ENCODE data around the gene PFKL.

Gene PFKL

DNA sequence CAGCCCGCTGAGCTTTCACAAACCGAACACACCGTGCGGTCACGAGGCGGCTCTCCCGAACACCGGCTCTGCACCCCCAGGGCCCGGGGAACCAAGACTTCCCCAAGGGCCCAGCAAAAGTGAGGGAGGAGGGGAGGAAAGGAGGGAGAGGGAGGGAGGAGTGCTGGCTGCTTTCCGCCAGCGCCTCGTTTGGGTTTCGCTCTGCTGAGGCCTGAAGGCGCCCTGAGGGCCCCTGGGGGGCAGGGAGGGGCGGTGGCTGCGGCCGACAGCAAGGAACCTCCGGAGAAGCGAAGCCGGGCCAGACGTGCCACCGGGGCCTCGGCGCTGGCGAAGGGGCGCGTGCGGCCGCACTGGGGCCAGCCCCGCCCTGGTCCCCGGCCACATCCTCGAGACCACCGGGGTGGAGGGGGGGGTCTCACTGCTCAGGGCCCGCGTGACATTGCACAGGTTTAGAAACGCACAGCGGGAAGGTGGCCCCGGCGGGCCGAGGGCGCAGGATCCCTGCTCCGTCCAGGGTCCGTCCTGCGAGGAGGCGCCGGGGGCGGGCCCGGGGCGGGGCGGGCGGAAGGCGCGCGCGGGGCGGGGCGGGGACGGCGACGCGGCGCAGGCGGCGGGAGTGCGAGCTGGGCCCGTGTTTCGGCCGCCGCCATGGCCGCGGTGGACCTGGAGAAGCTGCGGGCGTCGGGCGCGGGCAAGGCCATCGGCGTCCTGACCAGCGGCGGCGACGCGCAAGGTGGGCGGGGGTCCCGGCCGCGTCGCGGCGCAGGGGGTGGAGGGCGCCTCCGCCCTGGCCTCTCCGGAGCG, at the start of gene PFKL:
Gene PFKL, plus strand, starts transcription at position 596 of the 804 bp plus-strand sequence. Its CDS starts 53 bp downstream, at position 649.
- DNase-seq (ENCODE audit: low read depth, low spot score): no peak

DNA sequence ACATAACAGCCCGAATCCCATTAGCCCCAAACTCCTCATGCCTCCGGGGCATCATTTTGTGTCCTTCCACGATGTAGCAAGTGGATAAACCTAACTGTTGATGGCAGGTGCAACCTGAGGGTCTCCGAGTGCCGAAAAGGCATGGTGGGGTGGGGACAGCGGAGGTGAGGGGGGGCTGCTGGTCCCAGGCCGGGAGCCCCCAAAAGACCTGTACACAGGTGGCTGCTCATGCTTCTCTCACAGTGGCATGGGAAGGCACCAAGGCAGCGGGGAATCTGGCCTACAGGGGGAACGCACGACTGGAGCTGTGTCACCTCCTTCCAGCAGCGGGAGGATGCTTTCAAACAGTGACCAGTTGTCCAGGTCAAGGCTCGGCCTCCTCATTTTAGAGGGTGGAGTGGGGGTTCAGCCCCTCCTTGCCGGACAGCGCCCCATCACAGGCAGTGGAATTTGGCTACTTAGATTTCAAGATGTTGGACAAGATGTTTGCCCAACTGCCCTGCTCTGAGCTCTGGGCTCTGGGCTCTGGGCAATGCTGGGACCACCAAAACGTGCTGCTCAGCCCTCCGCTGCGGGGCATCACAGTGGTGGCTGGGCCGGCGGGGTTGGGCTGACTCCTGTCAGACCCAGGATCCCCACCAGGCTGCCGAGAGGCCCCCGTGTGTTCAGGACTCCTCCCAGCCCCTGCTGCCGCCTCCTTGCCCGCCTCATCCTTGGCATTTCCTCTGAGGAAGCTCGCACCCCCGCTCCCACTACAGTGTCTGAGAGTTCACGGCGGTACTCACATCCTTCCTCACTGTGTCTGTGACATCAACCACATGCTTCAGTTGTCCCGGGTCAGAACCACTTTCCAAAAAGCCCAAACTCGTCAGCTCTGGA, 45.8 kb upstream of the PFKL start:
- DNase-seq (ENCODE audit: low read depth, low spot score): no peak

DNA sequence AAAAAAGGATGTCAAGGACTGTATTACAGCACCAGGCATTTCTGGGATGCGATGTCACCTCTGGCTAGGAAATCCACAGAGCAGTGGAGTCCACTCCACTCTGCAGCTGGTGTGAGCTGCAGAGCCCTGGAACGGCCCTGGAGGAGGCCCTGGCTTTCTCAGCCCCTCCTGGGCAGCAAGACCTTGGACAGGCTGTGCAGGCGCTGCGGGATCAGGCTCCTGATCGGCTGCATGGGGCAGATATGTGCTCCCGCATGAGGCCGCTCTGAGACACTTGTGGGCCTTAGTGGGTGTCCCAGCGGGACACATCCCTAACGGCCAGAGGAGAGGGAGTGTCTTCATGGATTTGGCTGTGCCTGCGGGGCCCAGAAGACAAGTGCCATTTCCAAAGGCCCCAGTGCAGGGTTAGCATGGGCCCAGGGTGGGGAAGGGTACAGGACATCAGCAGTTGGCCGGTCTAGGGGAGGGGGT, 44.3 kb upstream of the PFKL start:
- no peak for DNase-seq (ENCODE audit: low read depth, low spot score)

DNA sequence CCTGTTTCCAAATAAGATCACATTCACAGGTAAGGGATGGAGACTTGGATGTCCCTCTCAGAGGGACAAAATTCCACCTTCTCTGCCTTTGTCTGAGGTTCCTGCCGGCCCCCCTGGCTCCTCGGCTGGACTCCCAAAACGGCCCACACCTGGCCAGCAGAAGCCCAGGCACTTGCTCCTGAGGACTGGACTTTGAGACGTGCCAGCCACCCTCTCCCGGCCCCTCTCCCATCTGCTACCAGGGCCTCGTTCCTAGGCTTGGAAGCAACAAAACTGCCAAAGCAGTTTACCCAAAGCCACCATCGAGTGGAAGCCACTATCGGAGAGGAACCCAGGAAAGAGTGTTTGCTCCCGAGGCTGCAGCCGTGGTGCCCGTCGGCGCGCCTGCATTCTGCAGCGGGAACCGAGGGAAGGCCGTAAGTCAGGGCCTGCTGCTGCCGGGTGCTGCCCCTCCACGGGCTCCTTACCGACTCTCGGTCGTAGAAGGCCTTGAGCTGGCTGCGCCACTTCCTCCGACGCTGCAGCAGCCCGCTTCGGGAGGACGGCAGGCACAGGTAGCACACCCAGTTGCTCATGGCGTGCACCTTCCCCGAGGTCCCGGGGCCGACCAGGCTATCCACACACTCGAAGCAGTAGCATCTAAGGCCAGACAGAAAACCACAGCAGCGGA, 41.7 kb upstream of the PFKL start:
- DNase-seq (ENCODE audit: low read depth, low spot score): no peak

DNA sequence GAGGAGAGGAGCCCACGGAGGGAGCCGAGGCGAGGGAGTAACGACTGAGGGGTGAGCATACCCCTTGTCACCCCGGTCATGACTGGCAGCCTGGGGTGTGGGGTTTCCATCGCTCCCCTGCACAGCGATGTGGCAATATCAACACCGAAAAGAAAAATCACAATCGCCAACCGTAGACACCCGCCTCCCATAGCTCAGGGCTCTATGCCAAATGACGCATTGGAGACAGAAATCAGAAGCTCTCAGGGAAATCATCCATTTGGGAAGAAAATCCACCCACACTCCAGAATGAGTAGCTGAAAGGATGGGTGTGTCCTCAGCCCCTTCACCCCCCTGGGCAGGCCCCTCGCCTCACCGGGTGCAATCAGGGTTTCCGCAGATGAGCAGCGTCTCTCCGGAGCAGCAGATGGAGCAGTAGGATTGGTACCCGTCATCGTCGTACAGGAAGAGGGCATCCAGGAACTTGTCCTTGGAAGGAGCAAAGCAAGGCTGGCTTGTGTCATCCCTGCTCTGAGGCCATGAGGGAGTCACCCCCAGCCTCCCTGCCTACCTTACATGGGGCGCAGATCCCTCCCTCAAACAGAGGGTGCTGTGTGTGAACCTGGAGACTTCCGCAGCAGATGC, 40.7 kb upstream of the PFKL start:
- no peak for DNase-seq (ENCODE audit: low read depth, low spot score)

DNA sequence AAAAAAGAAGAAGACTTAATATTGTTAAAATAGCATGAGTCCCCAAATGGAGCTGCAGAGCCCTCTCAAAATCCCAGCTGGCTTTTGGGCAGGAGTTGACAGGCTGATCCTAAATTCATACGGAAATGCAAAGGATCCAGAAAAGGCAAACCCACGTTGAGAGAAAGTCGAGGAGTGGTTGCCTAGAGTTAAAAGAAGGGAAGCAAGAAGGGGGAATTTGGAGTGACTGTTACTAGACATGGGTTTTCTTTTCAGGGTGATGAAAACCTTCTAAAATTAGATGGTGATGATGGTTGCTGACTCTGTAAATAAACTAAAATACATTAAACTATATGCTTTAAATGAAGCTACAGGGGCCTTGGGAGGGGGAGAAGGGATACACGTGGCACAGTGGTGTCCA, 39.8 kb upstream of the PFKL start:
- DNase-seq (ENCODE audit: low read depth, low spot score): no peak

DNA sequence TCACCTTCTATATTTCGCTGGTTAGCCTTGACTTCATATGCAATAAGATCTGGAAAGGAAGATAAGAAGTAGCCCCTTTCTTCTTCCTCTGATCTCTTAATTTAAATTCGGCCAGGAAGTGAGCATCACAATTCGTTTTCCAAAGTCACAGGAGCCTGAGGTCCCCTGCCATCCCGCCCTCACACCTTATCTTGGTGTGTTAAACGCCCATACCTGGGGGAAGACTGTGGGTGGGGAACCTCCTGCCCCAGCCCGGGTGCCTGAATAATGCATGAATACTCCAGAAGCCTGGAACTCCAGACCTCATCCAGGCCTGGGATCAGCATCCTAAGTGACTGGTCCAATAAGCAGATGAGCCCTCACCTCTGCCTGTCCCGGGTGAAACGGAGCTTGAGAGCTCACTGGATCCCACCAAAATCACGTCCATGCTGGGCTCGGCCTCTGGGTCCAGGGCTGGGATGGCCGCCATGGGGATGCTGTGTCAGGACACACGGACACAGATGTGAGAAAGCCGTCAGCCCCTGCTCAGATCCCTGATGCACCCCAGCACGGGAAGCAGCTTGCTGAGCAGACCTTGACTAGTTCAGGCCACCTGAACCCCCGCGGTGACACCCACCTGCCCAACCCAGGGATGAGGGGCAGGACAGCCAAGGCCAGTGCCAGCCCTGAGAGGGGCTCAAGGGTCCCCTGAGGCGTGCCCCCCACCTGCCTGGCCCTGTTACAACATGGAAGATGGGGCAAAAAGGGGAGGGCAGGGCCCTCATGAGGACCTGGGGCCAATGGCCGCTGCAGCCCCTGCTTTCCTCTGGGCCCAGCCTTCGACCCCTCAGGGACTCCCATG, 38.8 kb upstream of the PFKL start:
- DNase-seq (ENCODE audit: low read depth, low spot score): no peak

DNA sequence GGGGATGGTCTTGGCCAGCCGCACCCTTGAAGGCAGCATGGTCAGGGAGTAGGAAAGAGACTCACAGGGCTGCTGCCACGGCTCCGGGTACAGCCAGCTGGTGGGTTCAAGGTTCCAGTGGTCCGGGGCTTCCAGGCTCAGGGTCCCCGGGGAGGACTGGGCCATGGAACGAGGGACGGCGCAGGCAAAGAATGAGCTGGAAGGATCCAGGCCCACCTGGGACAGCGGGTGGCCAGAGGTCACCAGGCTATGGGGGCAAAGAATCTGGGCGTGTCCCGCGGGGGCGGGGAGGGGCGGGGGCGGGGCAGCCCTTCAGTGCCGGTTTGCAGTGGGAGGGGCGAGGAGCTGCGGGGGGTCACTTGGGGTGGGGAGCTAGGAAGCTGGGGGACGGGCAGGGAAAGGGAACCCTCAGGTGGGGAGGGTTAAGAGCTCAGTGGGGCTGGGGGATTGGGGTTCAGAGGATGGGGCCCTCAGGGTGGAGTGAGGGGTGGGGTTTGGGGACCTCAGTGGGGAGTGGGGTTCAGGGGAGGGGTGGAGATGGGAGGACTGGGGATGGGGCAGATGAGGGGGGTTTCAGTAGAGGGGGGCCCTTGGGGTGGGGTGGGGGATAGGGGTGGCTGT, 38.1 kb upstream of the PFKL start, which contains the start of gene DNMT3L:
Gene DNMT3L, minus strand, starts transcription at position 223 of the 621 bp plus-strand sequence. CDS start 638 bp downstream, outside the sequence.
- DNase-seq (ENCODE audit: low read depth, low spot score): no peak

DNA sequence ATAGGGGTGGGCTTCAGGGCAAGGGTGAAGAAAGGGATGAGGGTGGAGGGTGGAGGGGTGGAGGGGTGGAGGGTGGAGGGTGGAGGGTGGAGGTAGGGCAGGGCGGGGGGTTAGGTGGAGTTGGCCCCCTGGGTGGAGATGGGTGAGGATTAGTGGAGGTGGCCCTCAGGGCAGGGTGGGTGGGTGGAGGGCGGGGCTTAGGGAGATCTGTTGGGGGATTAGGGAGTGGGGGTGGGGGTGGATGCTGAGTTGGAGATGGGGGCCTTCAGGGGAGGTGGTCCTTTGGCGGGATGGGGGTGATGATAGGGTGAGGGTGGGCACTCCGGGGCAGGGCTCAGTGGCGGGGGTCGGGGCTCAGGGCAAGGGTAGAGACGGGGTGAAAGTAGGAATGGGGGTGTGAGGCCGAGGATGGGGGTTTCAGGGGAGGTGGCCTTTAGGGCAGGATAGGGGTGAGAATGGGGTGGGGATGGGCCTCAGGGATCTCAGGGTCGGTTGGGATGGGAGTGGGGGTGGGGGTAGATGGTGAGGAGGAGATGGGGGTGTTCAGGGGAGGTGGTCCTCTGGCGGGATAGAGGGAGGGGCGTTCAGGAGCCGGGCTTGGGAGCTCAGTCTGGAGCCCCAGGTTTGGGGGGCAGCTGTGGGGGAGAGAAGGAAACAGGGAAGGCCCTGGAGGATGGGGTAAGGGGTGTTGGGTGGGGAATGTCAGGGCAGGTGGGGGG, 37.4 kb upstream of the PFKL start:
- no peak for DNase-seq (ENCODE audit: low read depth, low spot score)

DNA sequence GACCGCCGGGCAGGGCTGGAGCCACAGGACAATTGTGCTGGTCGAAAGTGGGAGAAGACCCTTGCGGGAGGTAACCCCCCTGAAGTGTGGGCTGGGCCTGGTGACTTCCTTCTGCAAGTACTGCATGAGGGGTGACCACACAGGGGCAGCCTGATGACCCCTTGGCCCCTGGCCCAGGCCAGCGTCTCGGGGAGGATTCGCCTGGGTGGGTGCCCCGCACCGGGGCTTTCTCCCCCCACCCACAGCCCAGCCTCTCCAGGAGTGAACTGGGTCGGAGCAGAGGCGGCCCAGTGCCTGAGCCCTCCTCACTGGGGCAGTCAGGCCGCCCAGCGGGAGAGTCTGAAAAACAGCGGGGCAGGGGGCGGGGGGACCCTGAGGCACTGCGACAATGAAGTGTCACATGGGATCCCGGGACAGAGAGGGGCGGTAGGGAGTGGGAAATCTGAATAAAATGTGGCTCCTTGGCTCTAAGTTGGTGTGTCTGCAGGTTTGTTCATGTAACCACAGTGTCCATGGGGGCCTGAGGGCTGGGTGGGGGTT, 36.6 kb upstream of the PFKL start:
- no peak for DNase-seq (ENCODE audit: low read depth, low spot score)

DNA sequence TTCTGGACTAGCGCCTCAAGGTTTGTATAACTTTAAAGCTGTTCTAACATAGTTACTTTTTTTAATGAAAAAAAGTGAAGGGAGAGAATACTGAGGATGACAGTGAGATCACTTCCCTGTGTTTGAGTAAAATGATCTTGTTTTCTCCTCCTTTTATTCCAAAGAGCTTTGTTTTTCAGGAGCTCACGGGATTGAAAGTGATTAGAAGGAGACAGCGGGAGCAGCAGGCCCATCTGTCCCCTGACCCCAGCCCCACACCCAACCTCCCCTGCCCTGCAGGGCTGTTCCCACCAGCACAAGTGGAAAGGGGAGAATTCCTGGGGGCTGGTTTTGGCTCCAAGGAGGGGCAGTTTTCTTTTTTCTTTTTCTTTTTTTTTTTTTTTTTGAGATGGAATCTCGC, 36.1 kb upstream of the PFKL start:
- no peak for DNase-seq (ENCODE audit: low read depth, low spot score)

DNA sequence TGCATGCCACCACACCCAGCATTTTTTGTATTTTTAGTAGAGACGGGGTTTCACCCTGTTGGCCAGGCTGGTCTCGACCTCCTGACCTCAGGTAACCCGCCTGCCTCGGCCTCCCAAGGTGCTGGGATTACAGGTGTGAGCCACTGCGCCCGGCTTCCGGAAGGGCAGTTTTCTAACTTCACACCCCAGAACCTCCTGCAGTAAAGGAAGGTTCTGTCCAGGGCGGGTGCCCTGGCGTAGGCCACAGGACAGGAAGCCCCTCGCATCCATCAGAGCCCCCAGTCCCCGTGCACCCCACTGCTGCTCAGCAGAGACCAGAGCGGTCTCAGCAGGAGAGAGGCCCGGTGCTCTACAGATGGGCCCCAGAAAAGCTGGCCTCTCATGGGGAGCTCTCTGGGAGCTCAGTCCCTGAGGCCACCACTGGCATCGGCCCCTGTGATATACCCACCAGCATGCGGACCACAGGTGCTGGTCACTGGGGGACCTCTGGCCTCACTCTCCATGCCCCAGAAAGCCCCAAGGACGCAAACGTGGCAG, 34.1 kb upstream of the PFKL start:
- DNase-seq (ENCODE audit: low read depth, low spot score): no peak

DNA sequence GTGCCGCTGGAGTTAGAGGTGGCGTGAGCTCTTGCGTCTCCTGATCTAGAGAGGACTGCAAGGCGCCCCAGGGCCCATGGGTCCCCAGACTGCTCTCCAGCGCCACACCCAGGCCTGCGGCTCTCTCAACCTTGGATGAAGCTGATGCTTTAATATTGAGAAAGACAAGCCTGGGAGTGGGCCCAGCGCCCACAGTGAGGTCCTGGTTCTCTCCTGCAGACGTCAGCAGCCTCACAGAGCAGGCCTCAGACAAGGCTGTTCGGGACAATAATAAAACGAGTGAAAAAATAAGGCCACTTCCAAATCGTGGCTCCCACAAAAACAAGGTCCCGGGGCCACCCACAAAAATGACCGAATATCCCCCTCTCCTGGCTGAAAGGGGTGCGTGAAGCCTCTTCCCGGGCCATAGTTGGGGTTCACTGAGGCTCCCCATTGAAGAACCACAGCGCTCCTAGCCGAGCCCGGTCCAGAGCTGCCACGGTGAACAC, 32.2 kb upstream of the PFKL start:
- no peak for DNase-seq (ENCODE audit: low read depth, low spot score)

DNA sequence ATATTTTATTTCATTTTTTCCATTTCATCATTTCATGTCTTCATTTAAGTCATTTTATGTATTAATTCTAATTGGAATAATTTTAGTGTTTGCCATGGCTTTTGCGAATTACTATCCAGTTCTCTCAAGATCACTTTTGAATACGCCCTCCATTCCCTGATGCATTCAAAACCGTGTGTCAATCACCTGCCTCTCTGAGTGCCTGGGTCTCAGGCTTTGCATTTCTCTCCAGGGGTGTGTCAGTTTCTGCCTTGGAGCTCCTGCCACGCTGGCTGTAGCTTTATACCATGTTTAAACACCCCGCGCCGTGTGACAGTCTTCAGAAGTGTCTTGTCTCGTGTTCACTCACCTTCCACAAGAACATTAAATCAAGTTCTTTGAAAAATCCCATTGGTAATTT, 30.8 kb upstream of the PFKL start:
- no peak for DNase-seq (ENCODE audit: low read depth, low spot score)

DNA sequence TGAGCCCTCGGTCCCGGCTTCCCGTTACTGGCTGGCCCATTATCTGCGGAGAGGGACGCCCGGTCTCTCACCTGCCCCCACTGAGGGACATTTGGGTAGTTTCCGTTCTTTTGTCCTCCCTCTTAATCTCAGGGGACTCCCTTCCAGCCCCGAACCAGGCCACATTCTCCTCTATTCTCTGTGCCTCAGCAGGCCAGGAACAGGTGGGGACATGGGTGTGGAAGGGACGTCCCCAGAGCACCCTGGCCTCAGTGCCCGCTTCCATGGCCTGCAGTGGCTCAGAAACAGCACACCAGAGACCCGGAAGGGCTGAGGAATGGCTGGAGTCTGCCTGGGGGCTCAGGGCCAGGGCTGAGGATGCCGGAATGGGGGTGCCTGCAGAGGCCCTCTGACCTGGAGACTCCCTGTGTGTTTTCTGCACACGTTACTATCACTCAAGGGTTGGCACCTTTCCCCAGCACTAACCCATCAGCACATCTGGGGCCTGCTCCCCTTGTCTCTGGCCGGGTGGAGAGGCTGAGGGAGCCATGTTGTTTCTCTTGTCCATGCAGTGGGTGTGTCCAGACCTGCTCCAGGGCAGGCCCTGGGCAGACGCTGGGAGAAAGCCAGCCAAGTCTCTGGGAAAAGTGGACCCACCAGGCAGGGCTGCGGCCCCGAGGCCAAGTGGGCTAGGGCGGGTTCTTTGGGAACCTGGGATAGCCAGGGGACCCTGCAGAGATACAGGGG, 28.1 kb upstream of the PFKL start:
- DNase-seq (ENCODE audit: low read depth, low spot score): no peak

DNA sequence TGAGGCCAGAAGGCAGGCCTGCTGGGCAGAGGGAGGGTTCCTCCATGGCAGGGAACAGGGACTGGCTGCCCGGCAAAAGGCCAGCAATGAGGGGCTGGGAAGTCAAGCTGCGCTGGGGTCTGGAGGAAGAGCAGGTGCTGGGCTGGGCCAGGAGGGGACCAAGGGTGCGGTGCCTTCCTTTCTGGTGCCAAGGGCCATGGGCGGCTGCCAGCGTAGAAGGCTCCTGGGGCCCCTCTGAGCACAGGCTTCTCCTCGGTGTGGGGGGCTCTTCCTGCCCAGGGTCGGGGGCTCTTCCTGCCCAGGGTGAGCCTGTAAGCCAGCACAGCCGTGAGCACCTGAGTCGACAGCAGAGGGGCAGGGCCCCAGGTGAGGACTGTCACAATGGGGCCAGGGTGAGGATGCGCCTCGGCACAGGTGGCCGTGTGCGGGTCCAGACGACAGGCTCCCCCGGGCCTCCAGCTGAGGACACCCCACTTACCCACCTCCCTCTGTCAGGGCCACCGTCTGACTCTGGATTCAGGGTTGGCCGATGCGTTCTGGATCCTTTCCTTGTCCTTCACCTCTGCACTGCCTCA, 27.5 kb upstream of the PFKL start:
- DNase-seq (ENCODE audit: low read depth, low spot score): no peak

DNA sequence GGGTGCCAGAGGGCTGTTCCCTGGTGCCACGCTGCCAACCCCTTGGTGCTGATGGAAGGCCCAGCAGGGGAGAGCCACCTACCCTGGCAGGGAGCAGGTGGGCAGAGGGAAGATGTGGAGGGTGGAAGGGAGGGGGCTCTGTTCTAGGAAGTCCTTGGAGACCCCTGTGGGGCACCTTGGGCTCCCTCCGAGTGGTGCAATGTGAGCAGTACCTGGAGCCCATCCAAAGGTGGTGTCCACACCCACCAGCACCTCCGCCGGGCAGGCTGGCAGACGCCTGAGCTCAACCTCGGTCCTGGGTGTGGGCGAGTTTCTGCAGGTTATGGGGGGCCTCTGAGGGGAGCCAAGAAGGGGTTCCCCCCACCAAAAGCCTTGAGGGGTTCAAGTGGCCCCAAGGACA, 26.8 kb upstream of the PFKL start:
- DNase-seq (ENCODE audit: low read depth, low spot score): no peak

DNA sequence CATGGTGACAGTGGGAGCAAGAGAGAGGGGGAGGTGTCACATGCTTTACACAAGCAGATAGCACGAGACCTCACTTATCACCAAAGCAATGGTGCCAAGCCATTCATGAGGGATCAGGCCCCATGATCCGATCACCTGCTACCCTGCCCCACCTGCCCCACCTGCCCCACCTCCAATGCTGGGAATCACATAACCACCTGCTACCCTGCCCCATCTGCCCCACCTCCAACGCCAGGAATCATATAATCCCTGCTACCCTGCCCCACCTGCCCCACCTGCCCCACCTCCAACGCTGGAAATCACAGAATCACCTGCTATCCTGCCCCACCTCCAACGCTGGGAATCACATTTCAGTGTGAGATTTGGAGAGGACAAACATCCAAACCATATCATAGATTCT, 24.8 kb upstream of the PFKL start:
- no peak for DNase-seq (ENCODE audit: low read depth, low spot score)

Data from brain pericyte (primary cell).